ENCODE measurements around the gene NLGN1. TPM values are rescaled to one million over a fixed set of nuclear protein-coding genes. Genes with fewer than 3 reads are reported as not detected.

NLGN1 gene
- total RNA-seq, 1 experiment from 2014 or later: not detected

GRCh38 chr3:174191895-174192294 lies 794.4 kb downstream of the NLGN1 start:
- Mint-ChIP-seq H3K36me3 (ENCODE audit: insufficient read depth, unreplicated experiment) (no peaks in the 10 kb centered on the region), H3K27ac (ENCODE audit: low read depth, unreplicated experiment) (no peak overlapping the region), H3K27me3 (ENCODE audit: insufficient read depth, unreplicated experiment) (no peaks in the 10 kb centered on the region), H3K9me3 (ENCODE audit: unreplicated experiment) (no peaks in the 10 kb centered on the region), H3K4me3 (ENCODE audit: unreplicated experiment) (no peak overlapping the region), H3K4me1 (ENCODE audit: insufficient read depth, unreplicated experiment) (no peaks in the 10 kb centered on the region)
- ChIA-PET CTCF (interaction anchor here (0.6 to 1.4 kb wide), 2 partner anchors 8 to 298 kb away, joined by 3 read pairs; no protein-coding TSS in a partner anchor), POLR2A (no interaction called here)
- no peak for TF ChIP-seq CTCF (IDR thresholded peaks at IDR 0.05; ENCODE audit: unreplicated experiment)
- no peak for DNase-seq (ENCODE audit: unreplicated experiment)
- intact Hi-C loops (cut with micrococcal nuclease): no loop called here
- no TSS peak for BruUV-seq (replicated peaks)

- no peaks in the 10 kb centered on the region for H3K4me1 Mint-ChIP-seq (ENCODE audit: insufficient read depth, unreplicated experiment)
- H3K27ac Mint-ChIP-seq (ENCODE audit: low read depth, unreplicated experiment): no peak overlapping the region
- no peak overlapping the region for H3K4me3 Mint-ChIP-seq (ENCODE audit: unreplicated experiment)
- DNase-seq (ENCODE audit: unreplicated experiment): no peak
- TF ChIP-seq CTCF (IDR thresholded peaks at IDR 0.05; ENCODE audit: unreplicated experiment): no peak
- no peaks in the 10 kb centered on the region for H3K9me3 Mint-ChIP-seq (ENCODE audit: unreplicated experiment)
- intact Hi-C loops (cut with micrococcal nuclease): no loop called here
- H3K36me3 Mint-ChIP-seq (ENCODE audit: insufficient read depth, unreplicated experiment): no peaks in the 10 kb centered on the region
- ChIA-PET CTCF (interaction anchor here (0.6 to 1.1 kb wide), 3 partner anchors 9 to 316 kb away, joined by 3 read pairs; no protein-coding TSS in a partner anchor), POLR2A (no interaction called here)
- no TSS peak for BruUV-seq (replicated peaks)
- no peaks in the 10 kb centered on the region for H3K27me3 Mint-ChIP-seq (ENCODE audit: insufficient read depth, unreplicated experiment)
Measured at GRCh38 chr3:174192471-174192870, 794.9 kb downstream of the NLGN1 start.

GRCh38 chr3:174193604-174194003 lies 796.1 kb downstream of the NLGN1 start:
- intact Hi-C loops (cut with micrococcal nuclease): no loop called here
- Mint-ChIP-seq H3K27ac (ENCODE audit: low read depth, unreplicated experiment) (no peak overlapping the region), H3K27me3 (ENCODE audit: insufficient read depth, unreplicated experiment) (no peaks in the 10 kb centered on the region), H3K4me1 (ENCODE audit: insufficient read depth, unreplicated experiment) (no peaks in the 10 kb centered on the region), H3K9me3 (ENCODE audit: unreplicated experiment) (no peaks in the 10 kb centered on the region), H3K4me3 (ENCODE audit: unreplicated experiment) (no peak overlapping the region), H3K36me3 (ENCODE audit: insufficient read depth, unreplicated experiment) (no peaks in the 10 kb centered on the region)
- no peak for TF ChIP-seq CTCF (IDR thresholded peaks at IDR 0.05; ENCODE audit: unreplicated experiment)
- ChIA-PET POLR2A (interaction anchor here (0.7 kb wide), 1 partner anchor 113 kb away, joined by 4 read pairs; no protein-coding TSS in a partner anchor), CTCF (interaction anchor here (1.0 to 1.1 kb wide), 2 partner anchors 24 to 317 kb away, joined by 3 to 4 read pairs; no protein-coding TSS in a partner anchor)
- DNase-seq (ENCODE audit: unreplicated experiment): no peak
- no TSS peak for BruUV-seq (replicated peaks)

- intact Hi-C loops (cut with micrococcal nuclease): no loop called here
- Mint-ChIP-seq H3K27ac (ENCODE audit: low read depth, unreplicated experiment) (no peak overlapping the region), H3K4me1 (ENCODE audit: insufficient read depth, unreplicated experiment) (no peaks in the 10 kb centered on the region), H3K36me3 (ENCODE audit: insufficient read depth, unreplicated experiment) (no peaks in the 10 kb centered on the region), H3K9me3 (ENCODE audit: unreplicated experiment) (no peaks in the 10 kb centered on the region), H3K27me3 (ENCODE audit: insufficient read depth, unreplicated experiment) (no peaks in the 10 kb centered on the region), H3K4me3 (ENCODE audit: unreplicated experiment) (no peak overlapping the region)
- CTCF ChIA-PET: interaction anchor here (0.8 kb wide), 1 partner anchor 24 kb away, joined by 3 read pairs; no protein-coding TSS in a partner anchor
- DNase-seq (ENCODE audit: unreplicated experiment): no peak
- TF ChIP-seq CTCF (IDR thresholded peaks at IDR 0.05; ENCODE audit: unreplicated experiment): no peak
- POLR2A ChIA-PET: no interaction called here
- no TSS peak for BruUV-seq (replicated peaks)
Measured at GRCh38 chr3:174197416-174197815, 799.9 kb downstream of the NLGN1 start.

Data from MCF 10A (cell line).